HepG2 (cell line): ENCODE results near the gene STRN3. TPM values are rescaled to one million over a fixed set of nuclear protein-coding genes. Genes with fewer than 3 reads are reported as not detected.

ENCODE experiments used
- ATAC-seq: fragments of 200-7000 bp; cut with Tn5 transposase; 3 replicates; pipeline ENCODE4 v1.9.1; 2020; ENCODE audit warnings: mild to moderate bottlenecking, moderate library complexity
- BruUV-seq: library from RNA; stranded (reverse); fragments of 400-500 nt; replicated peaks from 2 replicates; lab custom pipeline; 2021; lab: Mats Ljungman, UMichigan
- CTCF ChIA-PET: fragments of 300-600 bp; formaldehyde crosslinking; extraction: SDS; loops from one replicate; lab custom pipeline; 2021; ENCODE audit warnings: low total read pairs, inconsistent platforms, low intra/inter-chr PET ratio; lab: Yijun Ruan, JAX
- POLR2A ChIA-PET: fragments of 350-600 bp; sonication (Branson Sonifier 250); formaldehyde crosslinking; loops from one replicate; lab custom pipeline; 2020; ENCODE audit warnings: antibody characterized with exemption, inconsistent platforms; lab: Yijun Ruan, JAX
- DNase-seq: peaks from one replicate; pipeline ENCODE4 v3.0.0-alpha.2; 2015; ENCODE audit warnings: low spot score
- FAIRE-seq: peaks from 3 replicates; lab custom pipeline; 2011; peaks lifted over from hg19 to GRCh38; lab: Jason Lieb, UNC
- H2AFZ ChIP-seq: one replicate; pipeline ENCODE4 v1.6.1; 2011; ENCODE audit warnings: low read length, inconsistent platforms
- H3K27ac ChIP-seq: fragments of 300-600 bp; 3 replicates; pipeline ENCODE4 v1.8.0; 2011; ENCODE audit warnings: mixed run types, mild to moderate bottlenecking, mixed read lengths, low read length, inconsistent platforms; ENCODE audit not compliant: insufficient read depth; ENCODE audit errors: extremely low read length
- H3K27me3 ChIP-seq, 2 experiments: fragments of 200-600 bp in 1 of 2; 2 replicates in 1 of 2; 3 replicates in 1 of 2; pipeline versions ENCODE4 v1.6.0 to v1.8.0; 2011; ENCODE audit warnings: low read length in 2 of 2, mild to moderate bottlenecking in 2 of 2, moderate library complexity in 2 of 2, inconsistent platforms in 1 of 2; ENCODE audit not compliant: insufficient read depth in 2 of 2, control insufficient read depth in 1 of 2
- H3K36me3 ChIP-seq, 2 experiments: fragments of 200-600 bp in 1 of 2; replicated peaks in 1 of 2; 2 replicates in 1 of 2; 3 replicates in 1 of 2; pipeline versions ENCODE4 v1.5.1 to v1.8.0; 2011; ENCODE audit warnings: low read length in 2 of 2, inconsistent platforms in 1 of 2; ENCODE audit not compliant: insufficient read depth in 2 of 2, control insufficient read depth in 1 of 2
- H3K4me1 ChIP-seq: 2 replicates; pipeline ENCODE4 v1.5.1; 2012; ENCODE audit warnings: low read length, inconsistent platforms; ENCODE audit not compliant: insufficient read depth
- H3K4me2 ChIP-seq: 2 replicates; pipeline ENCODE4 v1.6.0; 2011; ENCODE audit warnings: low read depth, low read length, inconsistent platforms
- H3K4me3 ChIP-seq, 3 experiments: fragments of 200-600 bp in 1 of 3; sonication (generic), shearing (Covaris generic) in 1 of 3; replicated peaks in 1 of 3; 2 replicates each; pipeline ENCODE4 v1.5.1; 2011 to 2016; ENCODE audit warnings: low read length in 3 of 3, inconsistent platforms in 2 of 3, low read depth in 2 of 3, mild to moderate bottlenecking in 2 of 3, control low read depth in 1 of 3, mixed read lengths in 1 of 3; ENCODE audit not compliant: insufficient read depth in 1 of 3
- H3K79me2 ChIP-seq: one replicate; pipeline ENCODE4 v1.6.1; 2011; ENCODE audit warnings: low read length, inconsistent platforms; ENCODE audit not compliant: insufficient read depth
- H3K9ac ChIP-seq: 2 replicates; pipeline ENCODE4 v1.6.0; 2011; ENCODE audit warnings: mild to moderate bottlenecking, low read depth, low read length, inconsistent platforms; ENCODE audit not compliant: insufficient read depth
- H3K9me3 ChIP-seq: 2 replicates; pipeline ENCODE4 v1.5.1; 2012; ENCODE audit warnings: mild to moderate bottlenecking, low read length
- H4K20me1 ChIP-seq: 2 replicates; pipeline ENCODE4 v1.6.0; 2011; ENCODE audit warnings: inconsistent platforms, mild to moderate bottlenecking, low read length, moderate library complexity; ENCODE audit not compliant: insufficient read depth
- ARHGAP35 ChIP-seq: sonication (generic); formaldehyde crosslinking; IDR thresholded peaks from 2 replicates; pipeline ENCODE4 v1.9.0; 2022; ENCODE audit warnings: mild to moderate bottlenecking, inconsistent platforms, moderate library complexity, missing genetic modification reagents, borderline replicate concordance
- E2F5 ChIP-seq: sonication (generic); formaldehyde crosslinking; conservative IDR thresholded peaks from 2 replicates; pipeline ENCODE4 v1.4.0; 2020; ENCODE audit warnings: missing genetic modification reagents
- NFKBIZ ChIP-seq: IDR thresholded peaks from 2 replicates; pipeline ENCODE4 v1.6.1; 2018; ENCODE audit warnings: missing genetic modification reagents, missing compliant biosample characterization
- SMAD3 ChIP-seq: sonication (generic); formaldehyde crosslinking; IDR thresholded peaks from 2 replicates; pipeline ENCODE4 v1.4.0; 2020; ENCODE audit warnings: missing genetic modification reagents
- TERF1 ChIP-seq: sonication (generic); formaldehyde crosslinking; IDR thresholded peaks from 2 replicates; pipeline ENCODE4 v1.8.0; 2022; ENCODE audit warnings: mild to moderate bottlenecking, missing genetic modification reagents, moderate library complexity
- TFDP2 ChIP-seq: sonication (generic); formaldehyde crosslinking; IDR thresholded peaks from 2 replicates; pipeline ENCODE4 v1.4.0; 2020; ENCODE audit warnings: missing genetic modification reagents
- ZBTB1 ChIP-seq: sonication (generic); formaldehyde crosslinking; IDR thresholded peaks from 2 replicates; pipeline ENCODE4 v1.4.0; 2020; ENCODE audit warnings: missing genetic modification reagents, borderline replicate concordance
- ZBTB8A ChIP-seq: sonication (generic); formaldehyde crosslinking; IDR thresholded peaks from 2 replicates; pipeline ENCODE4 v1.4.0; 2020; ENCODE audit warnings: mild to moderate bottlenecking, low read depth, missing genetic modification reagents, borderline replicate concordance
- ZFX ChIP-seq: sonication (generic); formaldehyde crosslinking; IDR thresholded peaks from 2 replicates; pipeline ENCODE4 v1.4.0; 2020; ENCODE audit warnings: mild to moderate bottlenecking, low read depth, missing genetic modification reagents, moderate library complexity
- ZNF574 ChIP-seq: sonication (generic); formaldehyde crosslinking; IDR thresholded peaks from 2 replicates; pipeline ENCODE4 v1.4.0; 2020; ENCODE audit warnings: missing genetic modification reagents
- ZNF598 ChIP-seq: sonication (generic); formaldehyde crosslinking; IDR thresholded peaks from 2 replicates; pipeline ENCODE4 v1.5.1; 2020; ENCODE audit warnings: mild to moderate bottlenecking, missing genetic modification reagents, borderline replicate concordance
- ZNF766 ChIP-seq: sonication (generic); formaldehyde crosslinking; IDR thresholded peaks from 2 replicates; pipeline ENCODE4 v1.5.0; 2020; ENCODE audit warnings: missing genetic modification reagents, borderline replicate concordance
- ZNF800 ChIP-seq: sonication (generic); formaldehyde crosslinking; IDR thresholded peaks from 2 replicates; pipeline ENCODE4 v1.4.0; 2020; ENCODE audit warnings: missing genetic modification reagents
- ZNF878 ChIP-seq: sonication (generic); formaldehyde crosslinking; IDR thresholded peaks from 2 replicates; pipeline ENCODE4 v1.8.1; 2023; ENCODE audit warnings: mild to moderate bottlenecking, missing genetic modification reagents, moderate library complexity
- ZNF879 ChIP-seq: sonication (generic); formaldehyde crosslinking; IDR thresholded peaks from 2 replicates; pipeline ENCODE4 v1.8.1; 2023; ENCODE audit warnings: missing genetic modification reagents
- ZNF883 ChIP-seq: sonication (generic); formaldehyde crosslinking; IDR thresholded peaks from 2 replicates; pipeline ENCODE4 v1.5.1; 2020; ENCODE audit warnings: mild to moderate bottlenecking, missing genetic modification reagents; ENCODE audit errors: not compliant biosample characterization
- WGBS: methylation state at CpG from one replicate; pipeline ENCODE4 v1.1.6; 2017; ENCODE audit warnings: low lambda C conversion rate; 5-methylcytosine and 5-hydroxymethylcytosine counted together
- in situ Hi-C: cut with HindIII; loops from 2 replicates; pipeline ENCODE4 v1.10.0; 2017; ENCODE audit warnings: low pct_unique_long_range_greater_than_20kb; ENCODE audit not compliant: extremely low pct_ligation_motif_present
- intact Hi-C: fragments of 100-400 bp; cut with micrococcal nuclease; formaldehyde crosslinking; loops from one replicate; pipeline ENCODE4 v1.10.0; 2022; ENCODE audit not compliant: unreplicated experiment
- polyA plus RNA-seq, 8 experiments: library from polyadenylated mRNA; depleted of rRNA in 3 of 8; stranded (reverse) in 7 of 8; unstranded in 1 of 8; fragments of >200 nt; fragmentation: Illumina TruSeq in 4 of 8; extraction: Trizol in 4 of 8; gene quantifications; 2 replicates each; pipeline versions ENCODE4 v1.2.1 to v1.2.3, GENCODE V29; 2011 to 2016; ENCODE audit warnings: low read depth in 4 of 8, missing spikeins in 1 of 8, mixed read lengths in 1 of 8; ENCODE audit not compliant: insufficient read depth in 1 of 8
- total RNA-seq, 5 experiments: library from RNA; depleted of rRNA; stranded (reverse); fragments of >200 nt; fragmentation: Illumina TruSeq; extraction: Trizol; gene quantifications; 2 replicates each; pipeline ENCODE4 v1.2.3, GENCODE V29; 2016; ENCODE audit warnings: low read depth in 1 of 5

Gene STRN3
- total and polyA plus RNA-seq, 2 of the 13 experiments (the other 11 are each of a cell fraction or from before 2014, with no cell fraction given) = 49.4 to 123 TPM

GRCh38 chr14:31042300-31042699 is 16.1 kb upstream of the STRN3 start:
- no TSS peak for BruUV-seq
- no peak overlapping the region for H3K9ac ChIP-seq
- DNase-seq = no peak
- in situ Hi-C loops (no loop called here), intact Hi-C loops (no loop called here)
- ChIA-PET POLR2A (interaction anchor here (0.9 to 5.3 kb wide), 3 partner anchors 11 to 17 kb away, joined by 4 to 126 read pairs (median 13); partner anchors contain the start of genes AP4S1 and STRN3), CTCF (no interaction called here)
- no peak overlapping the region for H3K27ac ChIP-seq
- no peaks in the 10 kb centered on the region for H3K36me3 ChIP-seq
- H3K4me3 ChIP-seq = no peak overlapping the region
- no peak for FAIRE-seq
- peaks cover 21% of the 10 kb centered on the region for H3K4me1 ChIP-seq
- 94% methylated on average over 1 of the region's 1 CpG for WGBS
- no peaks in the 10 kb centered on the region for H3K79me2 ChIP-seq
- no peak overlapping the region for H2AFZ ChIP-seq
- H3K9me3 ChIP-seq = no peaks in the 10 kb centered on the region
- H4K20me1 ChIP-seq = no peaks in the 10 kb centered on the region
- no peak overlapping the region for H3K4me2 ChIP-seq
- H3K27me3 ChIP-seq = no peaks in the 10 kb centered on the region
- no peak for ATAC-seq
- no peak for TF ChIP-seq ZNF574 (CRISPR knock-in tag)
- no peak for TF ChIP-seq ZNF878
- TF ChIP-seq ZNF800 (CRISPR knock-in tag) = no peak
- TF ChIP-seq ZNF883 (CRISPR knock-in tag) = no peak
- TF ChIP-seq ZNF766 (CRISPR knock-in tag) = no peak
- TF ChIP-seq E2F5 (CRISPR knock-in tag) = no peak
- no peak for TF ChIP-seq ZFX
- TF ChIP-seq ZNF598 (CRISPR knock-in tag) = no peak
- no peak for TF ChIP-seq SMAD3
- TF ChIP-seq TERF1 = no peak
- TF ChIP-seq ZNF879 (CRISPR knock-in tag) = no peak
- TF ChIP-seq TFDP2 = no peak
- no peak for TF ChIP-seq ARHGAP35 (CRISPR knock-in tag)
- no peak for TF ChIP-seq NFKBIZ (CRISPR knock-in tag)
- TF ChIP-seq ZBTB1 (CRISPR knock-in tag) = no peak
- TF ChIP-seq ZBTB8A (CRISPR knock-in tag) = no peak
